ENCODE measurements around the gene NDUFV1. TPM values are rescaled to one million over a fixed set of nuclear protein-coding genes. Genes with fewer than 3 reads are reported as not detected.

NDUFV1 gene
- total and polyA plus RNA-seq, 4 donors, result 83.6 to 172 (median 163) TPM

DNA sequence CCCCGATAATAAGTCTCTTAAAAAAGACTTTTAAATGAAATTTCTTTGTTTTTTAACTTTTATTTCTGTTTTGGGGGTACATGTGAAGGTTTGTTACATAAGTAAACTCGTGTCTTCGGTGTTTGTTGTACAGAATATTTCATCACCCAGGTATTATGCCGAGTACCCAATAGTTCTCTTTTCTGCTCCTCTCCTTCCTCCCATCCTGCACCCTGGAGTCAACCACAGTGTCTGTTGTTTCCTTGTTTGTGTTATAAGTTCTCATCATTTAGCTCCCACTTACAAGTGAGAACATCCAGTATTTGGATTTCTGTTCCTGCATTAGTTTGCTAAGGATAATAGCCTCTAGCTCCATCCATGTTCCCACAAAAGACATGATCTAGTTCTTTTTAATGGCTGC is 24.7 kb upstream of the NDUFV1 start:
- DNase-seq (ENCODE audit: low spot score), result no peak
- Histone ChIP-seq H3K9me3 (ENCODE audit: control insufficient read depth in 4 of 4, low read length in 3 of 4) (no peaks in the 10 kb centered on the region), H3K4me3 (ENCODE audit: low read depth in 1 of 3, low read length in 3 of 3) (no peak overlapping the region), H3K27me3 (ENCODE audit: control insufficient read depth in 4 of 4, insufficient read depth in 4 of 4, low read length in 3 of 4) (no peaks in the 10 kb centered on the region), H3K9ac (ENCODE audit: low read depth in 1 of 2, low read length in 2 of 2) (no peak overlapping the region), H3K27ac (ENCODE audit: low read depth in 1 of 2, low read length in 2 of 2) (no peak overlapping the region), H3K36me3 (ENCODE audit: control insufficient read depth in 4 of 4, insufficient read depth in 3 of 4, low read depth in 1 of 4, low read length in 3 of 4) (no peaks in the 10 kb centered on the region), H3K4me1 (ENCODE audit: control insufficient read depth in 4 of 4, insufficient read depth in 4 of 4, low read length in 3 of 4) (peaks cover 11 to 24% (median 16%) of the 10 kb centered on the region in 4 donors)
- TF ChIP-seq FOXA2 (IDR thresholded peaks at IDR 0.05) (no peak), SP1 (IDR thresholded peaks at IDR 0.05) (no peak), ZBTB33 (IDR thresholded peaks at IDR 0.05) (no peak), FOXA1 (IDR thresholded peaks at IDR 0.05) (no peak), RAD21 (IDR thresholded peaks at IDR 0.05) (no peak)
- TF ChIP-seq, protein P1, sequence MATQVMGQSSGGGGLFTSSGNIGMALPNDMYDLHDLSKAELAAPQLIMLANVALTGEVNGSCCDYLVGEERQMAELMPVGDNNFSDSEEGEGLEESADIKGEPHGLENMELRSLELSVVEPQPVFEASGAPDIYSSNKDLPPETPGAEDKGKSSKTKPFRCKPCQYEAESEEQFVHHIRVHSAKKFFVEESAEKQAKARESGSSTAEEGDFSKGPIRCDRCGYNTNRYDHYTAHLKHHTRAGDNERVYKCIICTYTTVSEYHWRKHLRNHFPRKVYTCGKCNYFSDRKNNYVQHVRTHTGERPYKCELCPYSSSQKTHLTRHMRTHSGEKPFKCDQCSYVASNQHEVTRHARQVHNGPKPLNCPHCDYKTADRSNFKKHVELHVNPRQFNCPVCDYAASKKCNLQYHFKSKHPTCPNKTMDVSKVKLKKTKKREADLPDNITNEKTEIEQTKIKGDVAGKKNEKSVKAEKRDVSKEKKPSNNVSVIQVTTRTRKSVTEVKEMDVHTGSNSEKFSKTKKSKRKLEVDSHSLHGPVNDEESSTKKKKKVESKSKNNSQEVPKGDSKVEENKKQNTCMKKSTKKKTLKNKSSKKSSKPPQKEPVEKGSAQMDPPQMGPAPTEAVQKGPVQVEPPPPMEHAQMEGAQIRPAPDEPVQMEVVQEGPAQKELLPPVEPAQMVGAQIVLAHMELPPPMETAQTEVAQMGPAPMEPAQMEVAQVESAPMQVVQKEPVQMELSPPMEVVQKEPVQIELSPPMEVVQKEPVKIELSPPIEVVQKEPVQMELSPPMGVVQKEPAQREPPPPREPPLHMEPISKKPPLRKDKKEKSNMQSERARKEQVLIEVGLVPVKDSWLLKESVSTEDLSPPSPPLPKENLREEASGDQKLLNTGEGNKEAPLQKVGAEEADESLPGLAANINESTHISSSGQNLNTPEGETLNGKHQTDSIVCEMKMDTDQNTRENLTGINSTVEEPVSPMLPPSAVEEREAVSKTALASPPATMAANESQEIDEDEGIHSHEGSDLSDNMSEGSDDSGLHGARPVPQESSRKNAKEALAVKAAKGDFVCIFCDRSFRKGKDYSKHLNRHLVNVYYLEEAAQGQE (IDR thresholded peaks at IDR 0.05), result no peak
- WGBS, result 57% methylated on average over 4 of the region's 4 CpGs

GRCh38 chr11:67583247-67584204 is 23.2 kb upstream of the NDUFV1 start, which contains the start of gene GSTP1:
TSS of gene GSTP1 (plus strand) at chr11:67583812. CDS start at chr11:67583844, 32 bp downstream.
- TF ChIP-seq GABPA (IDR thresholded peaks at IDR 0.05 in 1 of 2, conservative IDR thresholded peaks at IDR 0.05 in 1 of 2) (no peak), SP1 (IDR thresholded peaks at IDR 0.05) (no peak), HNF4G (IDR thresholded peaks at IDR 0.05) (no peak), RAD21 (IDR thresholded peaks at IDR 0.05) (peak in 1 of 2 donors; percentile 50), TAF1 (conservative IDR thresholded peaks at IDR 0.05) (no peak), MAX (IDR thresholded peaks at IDR 0.05) (no peak), NR2F2 (IDR thresholded peaks at IDR 0.05) (no peak), CTCF (IDR thresholded peaks at IDR 0.05; ENCODE audit: low read depth, low read length, missing input control) (peak; percentile 47)
- 23% methylated on average over 81 of the region's 81 CpGs for WGBS
- Histone ChIP-seq H3K27ac (ENCODE audit: low read depth in 1 of 2, low read length in 2 of 2) (peak within 1 kb of the TSS; percentile 65 to 78), H3K36me3 (ENCODE audit: control insufficient read depth in 4 of 4, insufficient read depth in 3 of 4, low read depth in 1 of 4, low read length in 3 of 4) (no peaks in the 10 kb centered on the region), H3K27me3 (ENCODE audit: control insufficient read depth in 4 of 4, insufficient read depth in 4 of 4, low read length in 3 of 4) (no peaks in the 10 kb centered on the region), H3K9ac (ENCODE audit: low read depth in 1 of 2, low read length in 2 of 2) (peak within 1 kb of the TSS in 1 of 2 donors; percentile 39), H3K4me1 (ENCODE audit: control insufficient read depth in 4 of 4, insufficient read depth in 4 of 4, low read length in 3 of 4) (peaks cover 8 to 24% (median 14%) of the 10 kb centered on the region in 4 donors), H3K4me3 (ENCODE audit: low read depth in 1 of 3, low read length in 3 of 3) (peak within 1 kb of the TSS in 2 of 3 donors; percentile 28 to 49), H3K9me3 (ENCODE audit: control insufficient read depth in 4 of 4, low read length in 3 of 4) (no peaks in the 10 kb centered on the region)
- peak; percentile 90 for DNase-seq (ENCODE audit: low spot score)

Measured in liver (tissue), 9 donors.